IPS DF 4.7 (cell line): ENCODE results near the gene CHDH.

ENCODE experiments used
- DNase-seq: peaks from one replicate; pipeline ENCODE4 v3.0.0-alpha.2; 2013; ENCODE audit warnings: low spot score; ENCODE audit errors: extremely low read depth

The CHDH gene

DNA sequence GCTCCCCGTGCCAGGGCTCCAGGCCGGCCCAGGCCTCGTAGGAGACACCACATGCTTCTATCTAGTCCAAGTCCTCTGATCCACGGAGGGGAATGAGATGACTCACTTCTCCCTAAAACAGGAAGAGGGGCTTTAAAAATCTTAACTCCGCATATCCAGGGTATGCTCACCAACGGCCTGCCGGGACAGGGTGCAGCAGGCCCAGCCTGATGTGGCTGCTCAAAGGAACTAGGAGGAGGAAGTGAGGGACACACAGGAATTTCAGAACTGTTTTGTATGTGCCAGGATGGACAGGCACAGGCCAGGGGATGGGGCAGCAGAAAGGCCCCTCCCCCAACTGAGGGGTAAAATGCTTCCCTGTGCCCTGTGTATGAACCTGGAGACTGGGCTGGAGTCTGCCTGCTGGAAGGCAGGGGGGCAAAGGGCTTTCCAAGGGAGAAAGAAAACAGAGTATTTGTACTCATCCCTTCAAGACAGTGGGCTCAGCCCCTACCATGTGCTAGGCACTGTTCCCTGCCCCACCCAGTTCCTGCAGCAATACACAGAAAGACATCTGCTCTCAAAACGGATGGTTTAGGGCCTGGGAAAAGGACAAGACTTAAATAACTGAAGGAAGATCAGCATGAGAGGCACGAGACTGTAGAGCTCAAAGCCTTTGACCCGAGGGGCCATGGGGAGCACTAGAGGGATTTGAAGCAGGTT lies 22.1 kb downstream of the CHDH start:
- no peak for DNase-seq

DNA sequence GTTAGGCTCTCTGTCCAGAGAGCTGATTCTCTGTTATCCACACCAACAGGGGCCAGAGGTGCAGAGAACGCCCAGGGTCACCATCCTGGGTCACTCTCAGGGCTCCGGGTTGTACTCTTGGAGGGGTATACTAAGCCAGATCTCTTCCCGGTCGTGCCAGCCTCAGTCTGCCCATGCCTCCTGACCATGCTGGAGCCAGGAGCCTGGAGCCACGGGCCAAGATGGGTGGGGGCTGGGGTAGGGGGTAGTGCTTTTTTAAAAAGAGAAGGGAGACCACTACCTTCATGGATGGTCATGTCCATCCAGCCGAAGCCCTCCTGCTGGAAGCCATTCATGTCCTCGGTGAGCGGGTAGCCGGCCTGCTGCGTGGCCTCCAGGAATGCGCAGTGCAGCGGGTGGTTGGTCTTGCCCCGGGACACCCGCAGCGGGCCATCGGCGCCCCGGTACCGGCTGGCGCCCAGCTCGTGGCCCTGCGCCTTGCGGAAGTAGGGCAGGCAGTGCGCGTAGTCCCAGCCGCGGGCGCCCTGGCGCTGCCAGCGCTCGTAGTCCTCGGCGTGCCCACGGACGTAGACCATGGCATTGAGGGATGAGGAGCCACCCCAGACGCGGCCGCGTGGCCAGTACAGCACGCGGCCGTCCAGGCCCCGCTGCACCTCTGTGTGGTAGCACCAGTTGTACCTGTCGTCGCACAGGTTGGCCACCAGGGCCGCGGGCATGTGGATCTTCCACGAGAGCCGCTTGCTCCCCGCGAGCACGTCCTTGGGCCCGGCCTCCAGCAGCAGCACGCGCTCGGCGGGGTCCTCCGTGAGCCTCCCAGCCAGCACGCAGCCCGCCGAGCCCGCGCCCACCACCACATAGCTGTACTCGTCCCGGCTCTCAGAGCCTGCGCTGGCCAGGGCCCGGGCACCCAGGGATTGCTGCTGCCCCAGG lies 22.9 kb downstream of the CHDH start:
- no peak for DNase-seq

DNA sequence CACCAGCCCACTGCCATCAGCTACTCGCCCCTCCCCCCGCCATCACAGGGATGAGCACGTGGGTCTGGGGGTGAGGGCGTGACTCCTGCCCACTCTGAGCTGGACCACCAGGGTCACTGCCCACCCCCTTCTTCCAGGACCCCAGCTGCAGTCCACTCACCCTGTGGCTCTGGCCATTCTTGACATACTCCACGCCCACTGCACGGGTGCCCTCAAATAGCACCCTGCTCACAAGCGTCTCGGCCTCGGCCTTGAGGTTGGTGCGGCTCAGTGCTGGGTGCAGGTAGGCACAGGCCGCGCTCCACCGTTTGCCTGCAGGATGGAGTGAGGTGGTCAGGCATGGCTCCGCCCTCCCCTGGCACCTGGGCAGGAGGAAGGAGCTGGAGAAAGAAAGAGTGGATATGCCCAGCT lies 23.9 kb downstream of the CHDH start:
- DNase-seq: no peak

GRCh38 chr3:53821631-53822121 lies 24.5 kb downstream of the CHDH start:
- DNase-seq: no peak

GRCh38 chr3:53820756-53821580 lies 25.3 kb downstream of the CHDH start:
- DNase-seq: no peak

DNA sequence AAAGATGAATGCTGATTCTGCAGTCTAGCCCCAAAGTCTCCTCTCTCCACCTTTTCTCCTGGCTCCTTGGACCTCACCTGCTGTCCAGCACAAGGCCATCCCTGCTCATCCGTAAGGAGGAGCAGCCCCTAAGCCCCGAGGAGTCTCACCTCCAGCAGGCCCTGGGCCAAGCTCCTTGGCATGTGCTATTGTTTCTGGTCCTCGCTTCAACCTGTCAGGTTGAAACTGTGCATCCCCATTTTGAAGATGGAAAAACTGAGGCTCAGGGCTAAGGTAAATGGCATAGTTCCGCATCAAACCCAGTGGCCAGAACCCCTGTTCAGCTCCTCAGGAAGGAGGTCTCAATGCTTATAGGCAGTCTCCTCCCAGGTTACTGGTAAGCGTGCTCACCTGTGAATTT lies 26.1 kb downstream of the CHDH start:
- DNase-seq: no peak

DNA sequence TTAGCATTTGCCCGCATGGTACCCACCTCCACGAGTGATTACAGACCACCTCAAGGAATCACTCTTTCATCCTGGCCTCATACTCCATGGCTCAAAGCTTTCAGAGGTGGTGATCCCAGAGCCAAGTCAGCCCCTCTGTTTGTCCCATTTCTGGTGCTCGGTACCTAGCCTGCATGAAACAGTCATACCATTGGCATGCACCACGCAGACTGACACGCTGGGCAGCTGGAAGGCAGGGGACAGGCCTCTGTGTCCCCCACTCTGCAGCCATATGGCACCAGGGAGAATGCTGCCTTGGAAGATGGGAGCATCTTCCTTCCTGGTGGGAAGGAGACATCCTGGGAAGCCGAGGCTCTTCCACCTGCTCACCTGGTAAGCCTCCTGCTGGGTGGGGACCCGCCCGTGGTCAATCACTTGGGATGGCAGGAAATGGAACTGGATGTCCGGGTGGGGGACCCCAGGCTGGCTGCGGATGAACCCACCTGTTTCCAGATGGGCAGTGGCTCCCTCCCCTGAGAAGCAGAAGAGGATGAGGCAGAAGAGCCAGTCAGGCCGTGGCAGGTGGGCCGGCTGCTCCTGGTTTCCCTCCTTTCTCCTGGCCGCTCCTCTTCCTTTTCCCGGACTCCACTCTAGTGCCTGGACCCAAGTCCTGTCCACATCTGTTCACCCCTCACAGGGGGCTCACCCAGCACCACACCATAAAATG lies 26.9 kb downstream of the CHDH start:
- no peak for DNase-seq

- DNase-seq: no peak
Observed at GRCh38 chr3:53818221-53819162, 27.7 kb downstream of the CHDH start.

DNA sequence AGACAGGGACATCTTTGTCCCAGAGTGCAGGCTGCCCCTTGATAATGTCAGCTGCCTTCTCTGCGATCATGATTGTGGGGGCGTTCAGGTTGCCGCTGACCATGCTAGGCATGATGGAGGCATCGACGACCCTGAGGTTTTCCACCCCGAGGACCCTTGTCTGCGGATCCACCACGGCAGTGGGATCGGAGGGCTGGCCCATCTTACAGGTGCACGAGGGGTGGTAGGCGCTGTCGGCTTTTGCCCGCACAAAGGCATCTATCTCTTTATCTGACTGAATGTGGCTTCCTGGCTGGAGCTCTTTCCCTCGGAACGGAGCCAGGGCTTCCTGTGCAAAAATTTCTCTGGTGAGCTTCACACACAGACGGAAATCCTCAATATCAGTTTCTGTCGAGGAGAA lies 28.4 kb downstream of the CHDH start:
- DNase-seq: no peak

- DNase-seq: no peak
Observed at GRCh38 chr3:53817211-53817610, 29.0 kb downstream of the CHDH start.

DNA sequence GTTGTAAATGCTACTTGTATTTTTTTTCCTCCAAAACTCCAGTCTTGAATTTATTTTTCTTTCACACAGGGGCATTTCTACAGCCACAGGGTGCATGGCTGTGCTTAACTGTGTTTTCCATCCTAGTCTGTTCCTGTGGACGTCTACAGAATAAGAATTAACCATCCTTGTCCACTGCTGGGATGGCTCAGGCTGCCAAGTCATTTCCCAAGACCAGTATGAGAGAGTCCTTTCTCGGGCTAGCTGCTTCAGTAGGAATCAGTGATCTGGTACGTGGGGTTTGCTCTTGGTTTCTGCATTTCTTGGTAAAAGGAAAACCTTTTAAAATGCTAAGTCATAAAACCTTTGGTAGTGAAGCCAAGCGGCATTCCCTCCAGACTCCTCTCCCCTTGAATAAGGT lies 29.8 kb downstream of the CHDH start:
- DNase-seq: no peak

GRCh38 chr3:53815651-53816050 lies 30.6 kb downstream of the CHDH start:
- no peak for DNase-seq

- no peak for DNase-seq
Observed at GRCh38 chr3:53815067-53815466, 31.2 kb downstream of the CHDH start.

GRCh38 chr3:53813876-53814275 lies 32.3 kb downstream of the CHDH start:
- DNase-seq: no peak

DNA sequence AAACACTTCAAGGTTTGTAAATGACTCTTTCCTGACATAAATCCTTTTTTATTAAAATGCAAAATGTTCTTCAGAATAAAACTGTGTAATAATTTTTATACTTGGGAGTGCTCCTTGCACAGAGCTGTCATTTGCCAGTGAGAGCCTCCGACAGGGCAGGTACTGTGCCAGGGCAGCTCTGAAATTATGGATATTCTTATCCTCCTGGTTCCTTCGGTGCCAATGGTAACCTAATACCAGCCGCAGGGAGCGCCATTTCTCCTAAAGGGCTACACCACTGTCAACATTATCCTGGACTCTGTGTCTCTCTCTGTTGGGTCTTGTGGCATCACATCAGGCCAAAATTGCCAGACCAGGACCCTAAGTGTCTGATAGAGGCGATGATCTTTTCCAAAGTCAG lies 33.0 kb downstream of the CHDH start:
- DNase-seq: no peak

DNA sequence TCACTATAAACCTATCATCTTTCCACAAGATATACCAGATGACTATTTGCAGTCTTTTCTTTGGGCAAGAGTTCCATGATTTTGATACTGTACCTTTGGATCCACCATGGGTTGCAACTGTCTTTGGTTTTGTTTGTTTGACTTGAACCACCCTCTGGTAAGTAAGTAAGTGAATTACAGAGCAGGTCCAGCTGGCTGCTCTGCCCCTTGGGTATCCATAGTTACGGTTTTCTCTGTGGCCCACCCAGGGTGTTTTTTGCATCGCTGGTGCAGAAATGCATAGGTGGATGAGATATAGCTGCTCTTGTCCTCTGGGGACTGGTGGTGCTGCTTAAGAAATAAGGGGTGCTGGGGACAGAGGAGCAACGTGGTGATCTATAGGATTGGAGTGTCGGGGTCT lies 33.8 kb downstream of the CHDH start:
- no peak for DNase-seq

DNA sequence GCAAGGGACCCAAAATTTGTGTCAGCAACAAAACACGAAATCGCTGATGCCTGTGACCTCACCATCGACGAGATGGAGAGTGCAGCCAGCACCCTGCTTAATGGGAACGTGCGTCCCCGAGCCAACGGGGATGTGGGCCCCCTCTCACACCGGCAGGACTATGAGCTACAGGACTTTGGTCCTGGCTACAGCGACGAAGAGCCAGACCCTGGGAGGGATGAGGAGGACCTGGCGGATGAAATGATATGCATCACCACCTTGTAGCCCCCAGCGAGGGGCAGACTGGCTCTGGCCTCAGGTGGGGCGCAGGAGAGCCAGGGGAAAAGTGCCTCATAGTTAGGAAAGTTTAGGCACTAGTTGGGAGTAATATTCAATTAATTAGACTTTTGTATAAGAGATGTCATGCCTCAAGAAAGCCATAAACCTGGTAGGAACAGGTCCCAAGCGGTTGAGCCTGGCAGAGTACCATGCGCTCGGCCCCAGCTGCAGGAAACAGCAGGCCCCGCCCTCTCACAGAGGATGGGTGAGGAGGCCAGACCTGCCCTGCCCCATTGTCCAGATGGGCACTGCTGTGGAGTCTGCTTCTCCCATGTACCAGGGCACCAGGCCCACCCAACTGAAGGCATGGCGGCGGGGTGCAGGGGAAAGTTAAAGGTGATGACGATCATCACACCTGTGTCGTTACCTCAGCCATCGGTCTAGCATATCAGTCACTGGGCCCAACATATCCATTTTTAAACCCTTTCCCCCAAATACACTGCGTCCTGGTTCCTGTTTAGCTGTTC lies 34.9 kb downstream of the CHDH start:
- no peak for DNase-seq

DNA sequence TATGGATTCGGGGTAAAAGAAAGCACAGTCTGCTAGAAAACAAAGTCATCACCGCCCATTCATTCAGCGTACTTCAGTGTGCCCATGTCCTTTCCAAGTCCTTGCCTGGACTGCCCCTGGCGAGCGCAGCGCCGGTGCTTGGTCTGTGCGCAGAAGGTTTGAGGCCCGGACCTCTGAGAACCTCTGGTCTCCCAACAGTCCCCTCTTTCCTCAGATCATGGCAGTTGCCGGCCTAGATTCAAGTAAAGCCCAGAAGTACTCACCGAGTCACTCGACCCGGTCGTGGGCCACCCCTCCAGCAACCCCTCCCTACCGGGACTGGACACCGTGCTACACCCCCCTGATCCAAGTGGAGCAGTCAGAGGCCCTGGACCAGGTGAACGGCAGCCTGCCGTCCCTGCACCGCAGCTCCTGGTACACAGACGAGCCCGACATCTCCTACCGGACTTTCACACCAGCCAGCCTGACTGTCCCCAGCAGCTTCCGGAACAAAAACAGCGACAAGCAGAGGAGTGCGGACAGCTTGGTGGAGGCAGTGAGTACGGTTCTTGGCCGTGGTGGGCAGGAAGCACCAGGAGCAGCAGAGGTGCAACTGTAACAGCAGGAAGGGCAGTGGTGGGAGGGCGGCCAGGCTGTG lies 36.3 kb downstream of the CHDH start:
- DNase-seq: no peak

DNA sequence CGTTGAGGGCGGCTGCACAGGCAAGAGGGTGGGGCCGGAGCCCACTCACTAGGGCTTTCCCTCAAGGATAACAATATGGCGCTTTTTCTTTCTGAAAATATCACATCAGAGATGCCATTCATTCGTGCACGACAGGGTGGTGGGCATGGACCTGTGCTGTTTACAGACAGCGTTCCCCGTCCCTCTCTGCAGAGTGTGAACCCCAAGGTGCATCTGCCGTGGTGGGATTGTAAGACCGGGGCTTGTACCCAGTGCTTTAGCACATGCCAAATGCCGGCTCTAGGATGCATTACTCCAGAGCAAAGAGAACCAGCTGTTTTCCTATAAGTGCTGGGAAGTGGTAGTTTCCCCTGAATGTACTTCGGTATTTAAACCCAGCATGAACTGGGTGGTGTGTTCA lies 37.0 kb downstream of the CHDH start:
- DNase-seq: no peak
